ENCODE data around the gene STRN. TPM values are rescaled to one million over a fixed set of nuclear protein-coding genes. Genes with fewer than 3 reads are reported as not detected.

The STRN gene
- total and polyA plus RNA-seq, 2 of the 13 experiments (the other 11 are each of a cell fraction or from before 2014, with no cell fraction given), result 10.4 to 19.3 TPM

DNA sequence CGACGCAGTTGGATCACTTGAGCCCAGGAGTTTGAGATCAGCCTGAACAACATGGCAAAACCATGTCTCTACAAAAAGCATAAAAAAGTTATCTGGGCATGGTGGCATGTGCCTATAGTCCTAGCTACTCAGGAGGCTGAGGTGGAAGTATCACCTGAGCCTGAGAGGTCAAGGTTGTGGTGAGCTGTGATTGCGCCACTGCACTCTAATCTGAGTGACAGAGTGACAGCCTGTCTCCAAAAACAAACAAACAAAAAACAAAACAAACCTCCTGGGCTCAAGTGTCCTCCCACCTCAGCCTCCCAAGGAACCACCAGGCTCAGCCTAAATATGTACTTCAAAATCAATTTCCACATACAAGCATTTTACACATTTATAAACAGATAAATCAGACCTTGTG, 83.8 kb downstream of the STRN start (continued):
- TF ChIP-seq, protein P1, sequence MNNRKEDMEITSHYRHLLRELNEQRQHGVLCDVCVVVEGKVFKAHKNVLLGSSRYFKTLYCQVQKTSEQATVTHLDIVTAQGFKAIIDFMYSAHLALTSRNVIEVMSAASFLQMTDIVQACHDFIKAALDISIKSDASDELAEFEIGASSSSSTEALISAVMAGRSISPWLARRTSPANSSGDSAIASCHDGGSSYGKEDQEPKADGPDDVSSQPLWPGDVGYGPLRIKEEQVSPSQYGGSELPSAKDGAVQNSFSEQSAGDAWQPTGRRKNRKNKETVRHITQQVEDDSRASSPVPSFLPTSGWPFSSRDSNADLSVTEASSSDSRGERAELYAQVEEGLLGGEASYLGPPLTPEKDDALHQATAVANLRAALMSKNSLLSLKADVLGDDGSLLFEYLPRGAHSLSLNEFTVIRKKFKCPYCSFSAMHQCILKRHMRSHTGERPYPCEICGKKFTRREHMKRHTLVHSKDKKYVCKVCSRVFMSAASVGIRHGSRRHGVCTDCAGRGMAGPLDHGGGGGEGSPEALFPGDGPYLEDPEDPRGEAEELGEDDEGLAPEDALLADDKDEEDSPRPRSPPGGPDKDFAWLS (CRISPR knock-in tag; IDR thresholded peaks at IDR 0.05; ENCODE audit: borderline replicate concordance), result no peak
- TF ChIP-seq SOX13 (IDR thresholded peaks at IDR 0.05) (no peak), SOX13 (CRISPR knock-in tag; conservative IDR thresholded peaks at IDR 0.05 in 1 of 2, IDR thresholded peaks at IDR 0.05 in 1 of 2) (peak in 1 of 2 experiments; percentile 22; a peak in 1 of 4 replicates), ZBTB7A (CRISPR knock-in tag; IDR thresholded peaks at IDR 0.05) (no peak), PLRG1 (conservative IDR thresholded peaks at IDR 0.05) (no peak), ZNF329 (CRISPR knock-in tag; IDR thresholded peaks at IDR 0.05; ENCODE audit: low read depth) (no peak), SKI (IDR thresholded peaks at IDR 0.05; ENCODE audit: partially characterized antibody) (no peak), ATM (IDR thresholded peaks at IDR 0.05; ENCODE audit: borderline replicate concordance) (no peak), HDAC2 (CRISPR knock-in tag; IDR thresholded peaks at IDR 0.05) (0 out of 2 replicates have a peak, but pooled peaks have one; percentile 12), RORA (CRISPR knock-in tag; IDR thresholded peaks at IDR 0.05) (no peak), ZNF563 (CRISPR knock-in tag; IDR thresholded peaks at IDR 0.05) (no peak), ZNF547 (CRISPR knock-in tag; IDR thresholded peaks at IDR 0.05) (no peak), ZSCAN22 (CRISPR knock-in tag; IDR thresholded peaks at IDR 0.05) (no peak), HDAC6 (IDR thresholded peaks at IDR 0.05; ENCODE audit: low read depth, low read length) (no peak), GATAD2A (CRISPR knock-in tag; IDR thresholded peaks at IDR 0.05) (peak; percentile 72), SMARCE1 (IDR thresholded peaks at IDR 0.05; ENCODE audit: borderline replicate concordance) (no peak)
- TF ChIP-seq, protein P2, sequence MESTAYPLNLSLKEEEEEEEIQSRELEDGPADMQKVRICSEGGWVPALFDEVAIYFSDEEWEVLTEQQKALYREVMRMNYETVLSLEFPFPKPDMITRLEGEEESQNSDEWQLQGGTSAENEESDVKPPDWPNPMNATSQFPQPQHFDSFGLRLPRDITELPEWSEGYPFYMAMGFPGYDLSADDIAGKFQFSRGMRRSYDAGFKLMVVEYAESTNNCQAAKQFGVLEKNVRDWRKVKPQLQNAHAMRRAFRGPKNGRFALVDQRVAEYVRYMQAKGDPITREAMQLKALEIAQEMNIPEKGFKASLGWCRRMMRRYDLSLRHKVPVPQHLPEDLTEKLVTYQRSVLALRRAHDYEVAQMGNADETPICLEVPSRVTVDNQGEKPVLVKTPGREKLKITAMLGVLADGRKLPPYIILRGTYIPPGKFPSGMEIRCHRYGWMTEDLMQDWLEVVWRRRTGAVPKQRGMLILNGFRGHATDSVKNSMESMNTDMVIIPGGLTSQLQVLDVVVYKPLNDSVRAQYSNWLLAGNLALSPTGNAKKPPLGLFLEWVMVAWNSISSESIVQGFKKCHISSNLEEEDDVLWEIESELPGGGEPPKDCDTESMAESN (CRISPR knock-in tag; conservative IDR thresholded peaks at IDR 0.05), result peak; percentile 21; the same call in 1 of the 2 replicates
- TF ChIP-seq, protein P3, sequence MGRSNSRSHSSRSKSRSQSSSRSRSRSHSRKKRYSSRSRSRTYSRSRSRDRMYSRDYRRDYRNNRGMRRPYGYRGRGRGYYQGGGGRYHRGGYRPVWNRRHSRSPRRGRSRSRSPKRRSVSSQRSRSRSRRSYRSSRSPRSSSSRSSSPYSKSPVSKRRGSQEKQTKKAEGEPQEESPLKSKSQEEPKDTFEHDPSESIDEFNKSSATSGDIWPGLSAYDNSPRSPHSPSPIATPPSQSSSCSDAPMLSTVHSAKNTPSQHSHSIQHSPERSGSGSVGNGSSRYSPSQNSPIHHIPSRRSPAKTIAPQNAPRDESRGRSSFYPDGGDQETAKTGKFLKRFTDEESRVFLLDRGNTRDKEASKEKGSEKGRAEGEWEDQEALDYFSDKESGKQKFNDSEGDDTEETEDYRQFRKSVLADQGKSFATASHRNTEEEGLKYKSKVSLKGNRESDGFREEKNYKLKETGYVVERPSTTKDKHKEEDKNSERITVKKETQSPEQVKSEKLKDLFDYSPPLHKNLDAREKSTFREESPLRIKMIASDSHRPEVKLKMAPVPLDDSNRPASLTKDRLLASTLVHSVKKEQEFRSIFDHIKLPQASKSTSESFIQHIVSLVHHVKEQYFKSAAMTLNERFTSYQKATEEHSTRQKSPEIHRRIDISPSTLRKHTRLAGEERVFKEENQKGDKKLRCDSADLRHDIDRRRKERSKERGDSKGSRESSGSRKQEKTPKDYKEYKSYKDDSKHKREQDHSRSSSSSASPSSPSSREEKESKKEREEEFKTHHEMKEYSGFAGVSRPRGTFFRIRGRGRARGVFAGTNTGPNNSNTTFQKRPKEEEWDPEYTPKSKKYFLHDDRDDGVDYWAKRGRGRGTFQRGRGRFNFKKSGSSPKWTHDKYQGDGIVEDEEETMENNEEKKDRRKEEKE (IDR thresholded peaks at IDR 0.05), result no peak
- TF ChIP-seq, protein P4, sequence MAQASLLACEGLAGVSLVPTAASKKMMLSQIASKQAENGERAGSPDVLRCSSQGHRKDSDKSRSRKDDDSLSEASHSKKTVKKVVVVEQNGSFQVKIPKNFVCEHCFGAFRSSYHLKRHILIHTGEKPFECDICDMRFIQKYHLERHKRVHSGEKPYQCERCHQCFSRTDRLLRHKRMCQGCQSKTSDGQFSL (CRISPR knock-in tag; IDR thresholded peaks at IDR 0.05), result no peak
- TF ChIP-seq, protein P5, sequence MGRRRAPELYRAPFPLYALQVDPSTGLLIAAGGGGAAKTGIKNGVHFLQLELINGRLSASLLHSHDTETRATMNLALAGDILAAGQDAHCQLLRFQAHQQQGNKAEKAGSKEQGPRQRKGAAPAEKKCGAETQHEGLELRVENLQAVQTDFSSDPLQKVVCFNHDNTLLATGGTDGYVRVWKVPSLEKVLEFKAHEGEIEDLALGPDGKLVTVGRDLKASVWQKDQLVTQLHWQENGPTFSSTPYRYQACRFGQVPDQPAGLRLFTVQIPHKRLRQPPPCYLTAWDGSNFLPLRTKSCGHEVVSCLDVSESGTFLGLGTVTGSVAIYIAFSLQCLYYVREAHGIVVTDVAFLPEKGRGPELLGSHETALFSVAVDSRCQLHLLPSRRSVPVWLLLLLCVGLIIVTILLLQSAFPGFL (CRISPR knock-in tag; IDR thresholded peaks at IDR 0.05), result no peak
